GM23338 (cell line): Measurements from ENCODE around the gene FHAD1. TPM values are rescaled to one million over a fixed set of nuclear protein-coding genes. Genes with fewer than 3 reads are reported as not detected.

Experiments used
- ATAC-seq: fragments of 200-7000 bp; cut with Tn5 transposase; 3 replicates; pipeline ENCODE4 v1.9.1; 2020
- DNase-seq: peaks from one replicate; pipeline ENCODE4 v3.0.0-alpha.2; 2015; ENCODE audit warnings: low spot score
- H2AFZ ChIP-seq: fragments of 200-600 bp; sonication (generic); 2 replicates; pipeline ENCODE4 v1.8.0; 2016; ENCODE audit warnings: antibody characterized with exemption, mild to moderate bottlenecking, moderate library complexity
- H3F3A ChIP-seq: fragments of 200-600 bp; sonication (generic); replicated peaks from 2 replicates; pipeline ENCODE4 v1.8.0; 2017; ENCODE audit warnings: antibody characterized with exemption, mixed run types, low read depth
- H3K27ac ChIP-seq: fragments of 200-600 bp; sonication (generic); 2 replicates; pipeline ENCODE4 v1.6.1; 2016; ENCODE audit warnings: low read depth
- H3K27me3 ChIP-seq: fragments of 200-600 bp; sonication (generic); 2 replicates; pipeline ENCODE4 v1.8.0; 2016; ENCODE audit warnings: mild to moderate bottlenecking, mixed run types, moderate library complexity; ENCODE audit not compliant: insufficient read depth
- H3K36me3 ChIP-seq: fragments of 200-600 bp; sonication (generic); 2 replicates; pipeline ENCODE4 v1.8.0; 2016; ENCODE audit warnings: mild to moderate bottlenecking; ENCODE audit not compliant: insufficient read depth
- H3K4me1 ChIP-seq: fragments of 200-600 bp; sonication (generic); 2 replicates; pipeline ENCODE4 v1.8.0; 2016; ENCODE audit warnings: mild to moderate bottlenecking, moderate library complexity; ENCODE audit not compliant: insufficient read depth
- H3K4me2 ChIP-seq: fragments of 200-600 bp; sonication (generic); 2 replicates; pipeline ENCODE4 v1.7.1; 2017; ENCODE audit warnings: mixed run types
- H3K4me3 ChIP-seq: fragments of 200-600 bp; sonication (generic); 2 replicates; pipeline ENCODE4 v1.6.1; 2016; ENCODE audit warnings: mixed run types
- H3K79me2 ChIP-seq: fragments of 200-600 bp; sonication (generic); replicated peaks from 2 replicates; pipeline ENCODE4 v1.8.0; 2017; ENCODE audit warnings: mild to moderate bottlenecking; ENCODE audit not compliant: insufficient read depth
- H3K9me2 ChIP-seq: fragments of 200-600 bp; sonication (generic); 2 replicates; pipeline ENCODE4 v1.8.0; 2017; ENCODE audit not compliant: insufficient read depth
- H4K20me1 ChIP-seq: fragments of 200-600 bp; sonication (generic); replicated peaks from 2 replicates; pipeline ENCODE4 v1.8.0; 2017; ENCODE audit warnings: mild to moderate bottlenecking; ENCODE audit not compliant: insufficient read depth
- H3K27ac Mint-ChIP-seq: 2 replicates; pipeline ENCODE4 v1.8.0; 2020; ENCODE audit warnings: inconsistent platforms, mild to moderate bottlenecking, moderate library complexity, mixed read lengths
- H3K27me3 Mint-ChIP-seq: 3 replicates; pipeline ENCODE4 v1.8.0; 2022; ENCODE audit warnings: low read depth, mild to moderate bottlenecking, moderate library complexity, mixed read lengths, inconsistent platforms; ENCODE audit not compliant: insufficient read depth, poor library complexity
- H3K36me3 Mint-ChIP-seq: 3 replicates; pipeline ENCODE4 v1.8.0; 2021; ENCODE audit warnings: low read depth, mild to moderate bottlenecking, inconsistent platforms, moderate library complexity, mixed read lengths
- H3K4me1 Mint-ChIP-seq: 3 replicates; pipeline ENCODE4 v1.8.0; 2020; ENCODE audit warnings: mild to moderate bottlenecking, inconsistent platforms, mixed read lengths
- H3K4me3 Mint-ChIP-seq: 3 replicates; pipeline ENCODE4 v1.8.0; 2021; ENCODE audit warnings: moderate library complexity, mild to moderate bottlenecking, inconsistent platforms, mixed read lengths
- H3K9me3 Mint-ChIP-seq: 3 replicates; pipeline ENCODE4 v1.8.0; 2020; ENCODE audit warnings: moderate library complexity, mild to moderate bottlenecking, inconsistent platforms, mixed read lengths
- CREB1 ChIP-seq: fragments of 250-450 bp; sonication (Bioruptor Pico); IDR thresholded peaks from 2 replicates; pipeline ENCODE4 v1.5.0; 2020; ENCODE audit warnings: low read depth, mild to moderate bottlenecking, moderate library complexity
- CTCF ChIP-seq, 2 experiments: fragments of 200-600 bp in 1 of 2; sonication (generic) in 1 of 2; conservative IDR thresholded peaks; 2 replicates each; pipeline versions ENCODE4 v1.5.1 to v1.6.1; 2016 to 2017; ENCODE audit warnings: antibody characterized with exemption in 2 of 2, low read depth in 2 of 2, mild to moderate bottlenecking in 2 of 2, moderate library complexity in 1 of 2
- EZH2 ChIP-seq: fragments of 200-600 bp; sonication (generic); IDR thresholded peaks from one replicate; pipeline ENCODE4 v1.8.0; 2017; ENCODE audit warnings: antibody characterized with exemption, mild to moderate bottlenecking, low read depth; ENCODE audit not compliant: unreplicated experiment
- EZH2phosphoT487 ChIP-seq: fragments of 200-600 bp; sonication (generic); IDR thresholded peaks from one replicate; pipeline ENCODE4 v1.8.1; 2018; ENCODE audit warnings: antibody characterized with exemption; ENCODE audit not compliant: unreplicated experiment
- JUNB ChIP-seq: IDR thresholded peaks from one replicate; pipeline ENCODE4 v1.6.1; 2016; ENCODE audit warnings: antibody characterized with exemption; ENCODE audit not compliant: unreplicated experiment
- NANOG ChIP-seq: IDR thresholded peaks from 2 replicates; pipeline ENCODE4 v1.6.1; 2016; ENCODE audit warnings: antibody characterized with exemption, borderline replicate concordance
- POLR2AphosphoS5 ChIP-seq: IDR thresholded peaks from 2 replicates; pipeline ENCODE4 v1.6.1; 2016; ENCODE audit warnings: antibody characterized with exemption, low read depth
- REST ChIP-seq: IDR thresholded peaks from one replicate; pipeline ENCODE4 v1.6.1; 2018; ENCODE audit warnings: antibody characterized with exemption; ENCODE audit not compliant: unreplicated experiment
- STAT1 ChIP-seq: IDR thresholded peaks from one replicate; pipeline ENCODE4 v1.6.1; 2016; ENCODE audit warnings: antibody characterized with exemption; ENCODE audit not compliant: unreplicated experiment
- ZNF114 ChIP-seq: fragments of 250-450 bp; sonication (Bioruptor Pico); IDR thresholded peaks from 2 replicates; pipeline ENCODE4 v1.5.0; 2020; ENCODE audit warnings: mild to moderate bottlenecking, moderate library complexity
- ZNF331 ChIP-seq: fragments of 250-450 bp; sonication (Bioruptor Pico); IDR thresholded peaks from 2 replicates; pipeline ENCODE4 v1.5.0; 2020; ENCODE audit warnings: low read depth, mild to moderate bottlenecking, moderate library complexity
- polyA plus RNA-seq: library from polyadenylated mRNA; unstranded; fragments of >200 nt; fragmentation: Nextera tagmentation; extraction: Ambion mirVana; gene quantifications from 2 replicates; pipeline ENCODE4 v1.2.1, GENCODE V29; 2016
- total RNA-seq: library from RNA; depleted of rRNA; stranded (reverse); fragments of >200 nt; shearing (Covaris generic); gene quantifications from 2 replicates; pipeline ENCODE4 v1.2.3, GENCODE V29; 2014
- TF ChIP-seq, protein P1 (sequence below): fragments of 250-450 bp; sonication (Bioruptor Pico); IDR thresholded peaks from 2 replicates; pipeline ENCODE4 v1.5.0; 2020; ENCODE audit warnings: mild to moderate bottlenecking, moderate library complexity
- TF ChIP-seq, protein P2 (sequence below): IDR thresholded peaks from 2 replicates; pipeline ENCODE4 v1.6.1; 2016; ENCODE audit warnings: antibody characterized with exemption

The FHAD1 gene
- total and polyA plus RNA-seq, 2 experiments from 2014 or later: 1.8 to 3.3 TPM

- Histone ChIP-seq H3K27me3 (no peaks in the 10 kb centered on the region), H3K27ac (no peak overlapping the region), H3K9me2 (no peaks in the 10 kb centered on the region), H3K4me2 (no peak overlapping the region), H3K79me2 (no peaks in the 10 kb centered on the region), H4K20me1 (no peaks in the 10 kb centered on the region), H3F3A (no peaks in the 10 kb centered on the region), H3K4me3 (no peak overlapping the region), H3K36me3 (no peaks in the 10 kb centered on the region), H3K4me1 (no peaks in the 10 kb centered on the region), H2AFZ (no peak overlapping the region)
- peaks cover 3% of the 10 kb centered on the region; the same call in 1 of the 3 replicates for H3K36me3 Mint-ChIP-seq
- peaks cover 12% of the 10 kb centered on the region for H3K27me3 Mint-ChIP-seq
- DNase-seq (no peak), ATAC-seq (no peak)
- no peak overlapping the region for H3K4me3 Mint-ChIP-seq
- H3K9me3 Mint-ChIP-seq: peaks cover 6% of the 10 kb centered on the region; the same call in 1 of the 3 replicates
- H3K4me1 Mint-ChIP-seq: peaks cover 3% of the 10 kb centered on the region; the same call in 1 of the 3 replicates
- H3K27ac Mint-ChIP-seq: no peak overlapping the region
- TF ChIP-seq NANOG: no peak
- TF ChIP-seq, protein P1, sequence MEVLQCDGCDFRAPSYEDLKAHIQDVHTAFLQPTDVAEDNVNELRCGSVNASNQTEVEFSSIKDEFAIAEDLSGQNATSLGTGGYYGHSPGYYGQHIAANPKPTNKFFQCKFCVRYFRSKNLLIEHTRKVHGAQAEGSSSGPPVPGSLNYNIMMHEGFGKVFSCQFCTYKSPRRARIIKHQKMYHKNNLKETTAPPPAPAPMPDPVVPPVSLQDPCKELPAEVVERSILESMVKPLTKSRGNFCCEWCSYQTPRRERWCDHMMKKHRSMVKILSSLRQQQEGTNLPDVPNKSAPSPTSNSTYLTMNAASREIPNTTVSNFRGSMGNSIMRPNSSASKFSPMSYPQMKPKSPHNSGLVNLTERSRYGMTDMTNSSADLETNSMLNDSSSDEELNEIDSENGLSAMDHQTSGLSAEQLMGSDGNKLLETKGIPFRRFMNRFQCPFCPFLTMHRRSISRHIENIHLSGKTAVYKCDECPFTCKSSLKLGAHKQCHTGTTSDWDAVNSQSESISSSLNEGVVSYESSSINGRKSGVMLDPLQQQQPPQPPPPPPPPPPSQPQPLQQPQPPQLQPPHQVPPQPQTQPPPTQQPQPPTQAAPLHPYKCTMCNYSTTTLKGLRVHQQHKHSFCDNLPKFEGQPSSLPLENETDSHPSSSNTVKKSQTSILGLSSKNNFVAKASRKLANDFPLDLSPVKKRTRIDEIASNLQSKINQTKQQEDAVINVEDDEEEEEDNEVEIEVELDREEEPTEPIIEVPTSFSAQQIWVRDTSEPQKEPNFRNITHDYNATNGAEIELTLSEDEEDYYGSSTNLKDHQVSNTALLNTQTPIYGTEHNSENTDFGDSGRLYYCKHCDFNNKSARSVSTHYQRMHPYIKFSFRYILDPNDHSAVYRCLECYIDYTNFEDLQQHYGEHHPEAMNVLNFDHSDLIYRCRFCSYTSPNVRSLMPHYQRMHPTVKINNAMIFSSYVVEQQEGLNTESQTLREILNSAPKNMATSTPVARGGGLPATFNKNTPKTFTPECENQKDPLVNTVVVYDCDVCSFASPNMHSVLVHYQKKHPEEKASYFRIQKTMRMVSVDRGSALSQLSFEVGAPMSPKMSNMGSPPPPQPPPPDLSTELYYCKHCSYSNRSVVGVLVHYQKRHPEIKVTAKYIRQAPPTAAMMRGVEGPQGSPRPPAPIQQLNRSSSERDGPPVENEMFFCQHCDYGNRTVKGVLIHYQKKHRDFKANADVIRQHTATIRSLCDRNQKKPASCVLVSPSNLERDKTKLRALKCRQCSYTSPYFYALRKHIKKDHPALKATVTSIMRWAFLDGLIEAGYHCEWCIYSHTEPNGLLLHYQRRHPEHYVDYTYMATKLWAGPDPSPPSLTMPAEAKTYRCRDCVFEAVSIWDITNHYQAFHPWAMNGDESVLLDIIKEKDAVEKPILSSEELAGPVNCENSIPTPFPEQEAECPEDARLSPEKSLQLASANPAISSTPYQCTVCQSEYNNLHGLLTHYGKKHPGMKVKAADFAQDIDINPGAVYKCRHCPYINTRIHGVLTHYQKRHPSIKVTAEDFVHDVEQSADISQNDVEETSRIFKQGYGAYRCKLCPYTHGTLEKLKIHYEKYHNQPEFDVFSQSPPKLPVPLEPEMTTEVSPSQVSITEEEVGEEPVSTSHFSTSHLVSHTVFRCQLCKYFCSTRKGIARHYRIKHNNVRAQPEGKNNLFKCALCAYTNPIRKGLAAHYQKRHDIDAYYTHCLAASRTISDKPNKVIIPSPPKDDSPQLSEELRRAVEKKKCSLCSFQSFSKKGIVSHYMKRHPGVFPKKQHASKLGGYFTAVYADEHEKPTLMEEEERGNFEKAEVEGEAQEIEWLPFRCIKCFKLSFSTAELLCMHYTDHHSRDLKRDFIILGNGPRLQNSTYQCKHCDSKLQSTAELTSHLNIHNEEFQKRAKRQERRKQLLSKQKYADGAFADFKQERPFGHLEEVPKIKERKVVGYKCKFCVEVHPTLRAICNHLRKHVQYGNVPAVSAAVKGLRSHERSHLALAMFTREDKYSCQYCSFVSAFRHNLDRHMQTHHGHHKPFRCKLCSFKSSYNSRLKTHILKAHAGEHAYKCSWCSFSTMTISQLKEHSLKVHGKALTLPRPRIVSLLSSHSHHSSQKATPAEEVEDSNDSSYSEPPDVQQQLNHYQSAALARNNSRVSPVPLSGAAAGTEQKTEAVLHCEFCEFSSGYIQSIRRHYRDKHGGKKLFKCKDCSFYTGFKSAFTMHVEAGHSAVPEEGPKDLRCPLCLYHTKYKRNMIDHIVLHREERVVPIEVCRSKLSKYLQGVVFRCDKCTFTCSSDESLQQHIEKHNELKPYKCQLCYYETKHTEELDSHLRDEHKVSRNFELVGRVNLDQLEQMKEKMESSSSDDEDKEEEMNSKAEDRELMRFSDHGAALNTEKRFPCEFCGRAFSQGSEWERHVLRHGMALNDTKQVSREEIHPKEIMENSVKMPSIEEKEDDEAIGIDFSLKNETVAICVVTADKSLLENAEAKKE (CRISPR knock-in tag): no peak
- no peak for TF ChIP-seq CTCF (conservative IDR thresholded peaks at IDR 0.05; ENCODE audit: low read depth in 2 of 2)
- no peak for TF ChIP-seq EZH2phosphoT487
- no peak for TF ChIP-seq ZNF331 (CRISPR knock-in tag)
- no peak for TF ChIP-seq STAT1
- no peak for TF ChIP-seq EZH2
- TF ChIP-seq ZNF114: no peak
- no peak for TF ChIP-seq CREB1 (CRISPR knock-in tag)
- TF ChIP-seq JUNB: no peak
- TF ChIP-seq POLR2AphosphoS5: no peak
- TF ChIP-seq REST: no peak
- TF ChIP-seq, protein P2, sequence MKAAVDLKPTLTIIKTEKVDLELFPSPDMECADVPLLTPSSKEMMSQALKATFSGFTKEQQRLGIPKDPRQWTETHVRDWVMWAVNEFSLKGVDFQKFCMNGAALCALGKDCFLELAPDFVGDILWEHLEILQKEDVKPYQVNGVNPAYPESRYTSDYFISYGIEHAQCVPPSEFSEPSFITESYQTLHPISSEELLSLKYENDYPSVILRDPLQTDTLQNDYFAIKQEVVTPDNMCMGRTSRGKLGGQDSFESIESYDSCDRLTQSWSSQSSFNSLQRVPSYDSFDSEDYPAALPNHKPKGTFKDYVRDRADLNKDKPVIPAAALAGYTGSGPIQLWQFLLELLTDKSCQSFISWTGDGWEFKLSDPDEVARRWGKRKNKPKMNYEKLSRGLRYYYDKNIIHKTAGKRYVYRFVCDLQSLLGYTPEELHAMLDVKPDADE: no peak
Measured at GRCh38 chr1:15341634-15342407, 94.8 kb downstream of the FHAD1 start.
